Liver (tissue), 9 donors: ENCODE measurements around the gene TBC1D24. TPM values are rescaled to one million over a fixed set of nuclear protein-coding genes. Genes with fewer than 3 reads are reported as not detected.

Experiments used
- DNase-seq: peaks from one replicate; pipeline ENCODE4 v3.0.0-alpha.2; 2017; ENCODE audit warnings: low spot score
- H3K27ac ChIP-seq, 2 donors: one replicate each; pipeline ENCODE4 v1.7.0; 2013; ENCODE audit warnings: inconsistent platforms in 2 of 2, low read length in 2 of 2, control low read depth in 1 of 2, low read depth in 1 of 2, mild to moderate bottlenecking in 1 of 2
- H3K27me3 ChIP-seq, 4 donors: one replicate each; pipeline versions ENCODE4 v1.6.1 to v1.7.0; 2013; ENCODE audit warnings: low read length in 3 of 4, inconsistent platforms in 1 of 4, mild to moderate bottlenecking in 1 of 4, moderate library complexity in 1 of 4; ENCODE audit not compliant: control insufficient read depth in 4 of 4, insufficient read depth in 4 of 4
- H3K36me3 ChIP-seq, 4 donors: one replicate each; pipeline versions ENCODE4 v1.6.1 to v1.7.0; 2013; ENCODE audit warnings: low read length in 3 of 4, mild to moderate bottlenecking in 3 of 4, low read depth in 1 of 4, moderate library complexity in 1 of 4; ENCODE audit not compliant: control insufficient read depth in 4 of 4, insufficient read depth in 3 of 4
- H3K4me1 ChIP-seq, 4 donors: one replicate each; pipeline versions ENCODE4 v1.6.1 to v1.7.0; 2013; ENCODE audit warnings: low read length in 3 of 4, mild to moderate bottlenecking in 3 of 4, moderate library complexity in 1 of 4; ENCODE audit not compliant: control insufficient read depth in 4 of 4, insufficient read depth in 4 of 4
- H3K4me3 ChIP-seq, 3 donors: one replicate each; pipeline versions ENCODE4 v1.6.1 to v1.7.0; 2013; ENCODE audit warnings: low read length in 3 of 3, control low read depth in 1 of 3, low read depth in 1 of 3, mild to moderate bottlenecking in 1 of 3
- H3K9ac ChIP-seq, 2 donors: one replicate each; pipeline ENCODE4 v1.7.0; 2013; ENCODE audit warnings: low read length in 2 of 2, mild to moderate bottlenecking in 2 of 2, moderate library complexity in 2 of 2, control low read depth in 1 of 2, low read depth in 1 of 2
- H3K9me3 ChIP-seq, 4 donors: one replicate each; pipeline versions ENCODE4 v1.6.1 to v1.7.0; 2013; ENCODE audit warnings: low read length in 3 of 4; ENCODE audit not compliant: control insufficient read depth in 4 of 4
- FOXA1 ChIP-seq: IDR thresholded peaks from 2 replicates; pipeline ENCODE4 v1.6.1; 2016; ENCODE audit warnings: antibody characterized with exemption
- FOXA2 ChIP-seq: IDR thresholded peaks from 2 replicates; pipeline ENCODE4 v1.6.1; 2016; ENCODE audit warnings: antibody characterized with exemption
- HNF4A ChIP-seq, 2 donors: conservative IDR thresholded peaks; 2 replicates each; pipeline ENCODE4 v1.6.1; 2016; ENCODE audit warnings: antibody characterized with exemption in 2 of 2, mild to moderate bottlenecking in 2 of 2
- HNF4G ChIP-seq: IDR thresholded peaks from 2 replicates; pipeline ENCODE4 v1.6.1; 2016; ENCODE audit warnings: antibody characterized with exemption
- JUND ChIP-seq, 2 donors: IDR thresholded peaks; 2 replicates each; pipeline ENCODE4 v1.6.1; 2016; ENCODE audit warnings: antibody characterized with exemption in 2 of 2
- MAX ChIP-seq: IDR thresholded peaks from 2 replicates; pipeline ENCODE4 v1.6.1; 2016; ENCODE audit warnings: antibody characterized with exemption
- NR2F2 ChIP-seq: IDR thresholded peaks from 2 replicates; pipeline ENCODE4 v1.6.1; 2016; ENCODE audit warnings: antibody characterized with exemption
- RXRA ChIP-seq, 2 donors: IDR thresholded peaks; 2 replicates each; pipeline ENCODE4 v1.6.1; 2017 to 2018; ENCODE audit warnings: antibody characterized with exemption in 2 of 2, mild to moderate bottlenecking in 1 of 2
- SP1 ChIP-seq: IDR thresholded peaks from 2 replicates; pipeline ENCODE4 v1.6.1; 2018; ENCODE audit warnings: antibody characterized with exemption, mild to moderate bottlenecking
- TAF1 ChIP-seq: conservative IDR thresholded peaks from 2 replicates; pipeline ENCODE4 v1.6.1; 2016; ENCODE audit warnings: antibody characterized with exemption, mild to moderate bottlenecking
- YY1 ChIP-seq: IDR thresholded peaks from 2 replicates; pipeline ENCODE4 v1.6.1; 2016; ENCODE audit warnings: antibody characterized with exemption, mild to moderate bottlenecking
- WGBS: extraction: QIAGEN DNeasy Blood & Tissue Kit; methylation state at CpG from one replicate; pipeline ENCODE4 v1.1.7; 2013; 5-methylcytosine and 5-hydroxymethylcytosine counted together
- polyA plus RNA-seq, 2 donors: library from polyadenylated mRNA; stranded (reverse) in 1 of 2; unstranded in 1 of 2; fragments of 200-250 nt in 1 of 2; fragments of >200 nt in 1 of 2; fragmentation: Nextera tagmentation in 1 of 2; extraction: Ambion mirVana in 1 of 2; gene quantifications; one replicate each; pipeline versions ENCODE4 v1.2.1 to v1.2.3, GENCODE V29; 2013 to 2015
- total RNA-seq, 2 donors: library from RNA; depleted of rRNA; stranded (reverse); fragments of >200 nt; gene quantifications; one replicate each; pipeline ENCODE4 v1.2.3, GENCODE V29; 2014
- TF ChIP-seq, protein P1 (sequence below): IDR thresholded peaks from 2 replicates; pipeline ENCODE4 v1.6.1; 2016; ENCODE audit warnings: antibody characterized with exemption
- TF ChIP-seq, protein P2 (sequence below): fragments of 150-350 bp; IDR thresholded peaks from 2 replicates; pipeline ENCODE4 v1.5.1; 2017; ENCODE audit warnings: improper control_type of control experiment, low read depth, low read length; ENCODE audit not compliant: missing input control
- TF ChIP-seq, protein P3 (sequence below): IDR thresholded peaks from 2 replicates; pipeline ENCODE4 v1.6.1; 2016; ENCODE audit warnings: antibody characterized with exemption, mild to moderate bottlenecking
- TF ChIP-seq, protein P4 (sequence below): IDR thresholded peaks from 2 replicates; pipeline ENCODE4 v1.6.1; 2016; ENCODE audit warnings: antibody characterized with exemption
- donor health status: healthy.
- donor health status: healthy.
- donor health status: healthy.
- donor health status: healthy.
- donor health status: healthy.

TBC1D24 gene
- total and polyA plus RNA-seq, 4 donors = 8.4 to 22.3 (median 11.5) TPM

DNA sequence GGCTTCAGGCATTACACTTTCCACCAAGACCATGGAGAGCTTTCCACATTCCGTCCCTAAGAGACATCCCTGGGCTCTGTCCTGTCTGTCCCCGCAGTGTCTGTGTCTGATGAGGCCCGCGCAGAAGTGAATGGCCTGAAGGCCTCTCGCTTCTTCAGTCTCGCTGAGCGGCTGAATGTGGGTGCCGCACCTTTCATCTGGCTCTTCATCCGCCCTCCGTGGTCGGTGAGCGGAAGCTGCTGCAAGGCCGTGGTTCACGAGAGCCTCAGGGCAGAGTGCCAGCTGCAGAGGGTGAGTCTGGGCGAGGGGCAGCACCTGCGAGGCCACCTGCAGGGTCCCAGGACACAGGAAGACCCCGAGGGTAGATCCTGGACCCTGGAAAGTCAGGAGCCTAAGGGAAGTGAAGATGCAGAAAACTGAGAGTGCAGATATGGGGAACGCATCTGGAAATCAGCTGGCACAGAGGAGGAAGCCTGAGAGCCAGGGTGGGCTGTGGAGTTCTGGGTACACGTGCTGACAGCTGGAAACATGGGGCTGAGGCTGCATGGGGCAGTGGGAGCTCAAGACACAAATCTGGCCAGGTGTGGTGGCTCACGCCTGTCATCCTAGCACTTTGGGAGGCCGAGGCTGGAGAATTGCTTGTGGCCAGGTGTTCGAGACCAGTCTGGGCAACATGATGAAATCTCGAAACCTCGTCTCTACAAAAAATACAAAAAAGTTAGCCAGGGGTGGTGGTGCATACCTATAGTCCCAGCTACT lies 37.7 kb upstream of the TBC1D24 start:
- H3K9me3 ChIP-seq = no peaks in the 10 kb centered on the region
- no peaks in the 10 kb centered on the region for H3K36me3 ChIP-seq
- no peaks in the 10 kb centered on the region for H3K4me1 ChIP-seq
- H3K9ac ChIP-seq = no peak overlapping the region
- no peaks in the 10 kb centered on the region for H3K27me3 ChIP-seq
- no peak for DNase-seq
- H3K27ac ChIP-seq = no peak overlapping the region
- H3K4me3 ChIP-seq = no peak overlapping the region
- TF ChIP-seq, protein P1, sequence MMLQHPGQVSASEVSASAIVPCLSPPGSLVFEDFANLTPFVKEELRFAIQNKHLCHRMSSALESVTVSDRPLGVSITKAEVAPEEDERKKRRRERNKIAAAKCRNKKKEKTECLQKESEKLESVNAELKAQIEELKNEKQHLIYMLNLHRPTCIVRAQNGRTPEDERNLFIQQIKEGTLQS = no peak
- TF ChIP-seq YY1 = no peak
- TF ChIP-seq TAF1 = no peak
- TF ChIP-seq FOXA1 = no peak
- no peak for TF ChIP-seq MAX
- TF ChIP-seq SP1 = no peak
- TF ChIP-seq HNF4G = no peak
- WGBS = 96% methylated on average over 24 of the region's 24 CpGs

GRCh38 chr16:2438121-2438520 lies 36.8 kb upstream of the TBC1D24 start:
- 98% methylated on average over 14 of the region's 14 CpGs for WGBS
- H3K4me1 ChIP-seq = no peaks in the 10 kb centered on the region
- no peak overlapping the region for H3K9ac ChIP-seq
- H3K27ac ChIP-seq = no peak overlapping the region
- H3K27me3 ChIP-seq = no peaks in the 10 kb centered on the region
- H3K9me3 ChIP-seq = no peaks in the 10 kb centered on the region
- H3K4me3 ChIP-seq = no peak overlapping the region
- TF ChIP-seq, protein P1 = no peak
- TF ChIP-seq RXRA (IDR thresholded peaks at IDR 0.05) = no peak
- TF ChIP-seq FOXA1 = no peak
- no peak for TF ChIP-seq JUND (IDR thresholded peaks at IDR 0.05)
- TF ChIP-seq, protein P2, sequence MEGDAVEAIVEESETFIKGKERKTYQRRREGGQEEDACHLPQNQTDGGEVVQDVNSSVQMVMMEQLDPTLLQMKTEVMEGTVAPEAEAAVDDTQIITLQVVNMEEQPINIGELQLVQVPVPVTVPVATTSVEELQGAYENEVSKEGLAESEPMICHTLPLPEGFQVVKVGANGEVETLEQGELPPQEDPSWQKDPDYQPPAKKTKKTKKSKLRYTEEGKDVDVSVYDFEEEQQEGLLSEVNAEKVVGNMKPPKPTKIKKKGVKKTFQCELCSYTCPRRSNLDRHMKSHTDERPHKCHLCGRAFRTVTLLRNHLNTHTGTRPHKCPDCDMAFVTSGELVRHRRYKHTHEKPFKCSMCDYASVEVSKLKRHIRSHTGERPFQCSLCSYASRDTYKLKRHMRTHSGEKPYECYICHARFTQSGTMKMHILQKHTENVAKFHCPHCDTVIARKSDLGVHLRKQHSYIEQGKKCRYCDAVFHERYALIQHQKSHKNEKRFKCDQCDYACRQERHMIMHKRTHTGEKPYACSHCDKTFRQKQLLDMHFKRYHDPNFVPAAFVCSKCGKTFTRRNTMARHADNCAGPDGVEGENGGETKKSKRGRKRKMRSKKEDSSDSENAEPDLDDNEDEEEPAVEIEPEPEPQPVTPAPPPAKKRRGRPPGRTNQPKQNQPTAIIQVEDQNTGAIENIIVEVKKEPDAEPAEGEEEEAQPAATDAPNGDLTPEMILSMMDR = no peak
- TF ChIP-seq SP1 = no peak
- TF ChIP-seq, protein P3, sequence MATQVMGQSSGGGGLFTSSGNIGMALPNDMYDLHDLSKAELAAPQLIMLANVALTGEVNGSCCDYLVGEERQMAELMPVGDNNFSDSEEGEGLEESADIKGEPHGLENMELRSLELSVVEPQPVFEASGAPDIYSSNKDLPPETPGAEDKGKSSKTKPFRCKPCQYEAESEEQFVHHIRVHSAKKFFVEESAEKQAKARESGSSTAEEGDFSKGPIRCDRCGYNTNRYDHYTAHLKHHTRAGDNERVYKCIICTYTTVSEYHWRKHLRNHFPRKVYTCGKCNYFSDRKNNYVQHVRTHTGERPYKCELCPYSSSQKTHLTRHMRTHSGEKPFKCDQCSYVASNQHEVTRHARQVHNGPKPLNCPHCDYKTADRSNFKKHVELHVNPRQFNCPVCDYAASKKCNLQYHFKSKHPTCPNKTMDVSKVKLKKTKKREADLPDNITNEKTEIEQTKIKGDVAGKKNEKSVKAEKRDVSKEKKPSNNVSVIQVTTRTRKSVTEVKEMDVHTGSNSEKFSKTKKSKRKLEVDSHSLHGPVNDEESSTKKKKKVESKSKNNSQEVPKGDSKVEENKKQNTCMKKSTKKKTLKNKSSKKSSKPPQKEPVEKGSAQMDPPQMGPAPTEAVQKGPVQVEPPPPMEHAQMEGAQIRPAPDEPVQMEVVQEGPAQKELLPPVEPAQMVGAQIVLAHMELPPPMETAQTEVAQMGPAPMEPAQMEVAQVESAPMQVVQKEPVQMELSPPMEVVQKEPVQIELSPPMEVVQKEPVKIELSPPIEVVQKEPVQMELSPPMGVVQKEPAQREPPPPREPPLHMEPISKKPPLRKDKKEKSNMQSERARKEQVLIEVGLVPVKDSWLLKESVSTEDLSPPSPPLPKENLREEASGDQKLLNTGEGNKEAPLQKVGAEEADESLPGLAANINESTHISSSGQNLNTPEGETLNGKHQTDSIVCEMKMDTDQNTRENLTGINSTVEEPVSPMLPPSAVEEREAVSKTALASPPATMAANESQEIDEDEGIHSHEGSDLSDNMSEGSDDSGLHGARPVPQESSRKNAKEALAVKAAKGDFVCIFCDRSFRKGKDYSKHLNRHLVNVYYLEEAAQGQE = no peak
- TF ChIP-seq, protein P4, sequence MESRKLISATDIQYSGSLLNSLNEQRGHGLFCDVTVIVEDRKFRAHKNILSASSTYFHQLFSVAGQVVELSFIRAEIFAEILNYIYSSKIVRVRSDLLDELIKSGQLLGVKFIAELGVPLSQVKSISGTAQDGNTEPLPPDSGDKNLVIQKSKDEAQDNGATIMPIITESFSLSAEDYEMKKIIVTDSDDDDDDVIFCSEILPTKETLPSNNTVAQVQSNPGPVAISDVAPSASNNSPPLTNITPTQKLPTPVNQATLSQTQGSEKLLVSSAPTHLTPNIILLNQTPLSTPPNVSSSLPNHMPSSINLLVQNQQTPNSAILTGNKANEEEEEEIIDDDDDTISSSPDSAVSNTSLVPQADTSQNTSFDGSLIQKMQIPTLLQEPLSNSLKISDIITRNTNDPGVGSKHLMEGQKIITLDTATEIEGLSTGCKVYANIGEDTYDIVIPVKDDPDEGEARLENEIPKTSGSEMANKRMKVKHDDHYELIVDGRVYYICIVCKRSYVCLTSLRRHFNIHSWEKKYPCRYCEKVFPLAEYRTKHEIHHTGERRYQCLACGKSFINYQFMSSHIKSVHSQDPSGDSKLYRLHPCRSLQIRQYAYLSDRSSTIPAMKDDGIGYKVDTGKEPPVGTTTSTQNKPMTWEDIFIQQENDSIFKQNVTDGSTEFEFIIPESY = no peak
- no peak for TF ChIP-seq HNF4G
- no peak for TF ChIP-seq FOXA2
- TF ChIP-seq NR2F2 = no peak
- TF ChIP-seq HNF4A (conservative IDR thresholded peaks at IDR 0.05) = no peak
- H3K36me3 ChIP-seq = no peaks in the 10 kb centered on the region
- no peak for DNase-seq
